ENCODE data around the gene LMO1.

- TF ChIP-seq CTCF (conservative IDR thresholded peaks at IDR 0.05; ENCODE audit: low read length) (no peak), EZH2phosphoT487 (IDR thresholded peaks at IDR 0.05; ENCODE audit: borderline replicate concordance, low read depth, low read length) (no peak)
Measured at GRCh38 chr11:8248786-8249185, 14.9 kb downstream of the LMO1 start.

Data from OCI-LY7 (cell line).